ENCODE measurements around the gene TBC1D2.

The TBC1D2 gene

GRCh38 chr9:98255578-98256296 lies at the start of gene TBC1D2:
Gene TBC1D2 (minus strand): TSS chr9:98255649. CDS start chr9:98255541, 108 bp downstream.
- H3K36me3 ChIP-seq (ENCODE audit: insufficient read depth, low read length) = peaks cover under 1% of the 10 kb centered on the region; the same call in 1 of the 2 replicates
- H3K4me1 ChIP-seq (ENCODE audit: control insufficient read depth, insufficient read depth, low read length, unreplicated experiment) = peaks cover 33% of the 10 kb centered on the region
- peaks cover 38% of the 10 kb centered on the region for H3K79me2 ChIP-seq (ENCODE audit: control insufficient read depth, insufficient read depth, low read length, unreplicated experiment)
- peak within 1 kb of the TSS; percentile 90 for H2AFZ ChIP-seq (ENCODE audit: low read length, unreplicated experiment)
- H3K27me3 ChIP-seq (ENCODE audit: insufficient read depth, low read length) = no peaks in the 10 kb centered on the region
- peak within 1 kb of the TSS; percentile 93 for H3K4me3 ChIP-seq (ENCODE audit: low read depth, low read length)
- peak within 1 kb of the TSS; percentile 90 for H3K27ac ChIP-seq (ENCODE audit: low read depth, low read length)

DNA sequence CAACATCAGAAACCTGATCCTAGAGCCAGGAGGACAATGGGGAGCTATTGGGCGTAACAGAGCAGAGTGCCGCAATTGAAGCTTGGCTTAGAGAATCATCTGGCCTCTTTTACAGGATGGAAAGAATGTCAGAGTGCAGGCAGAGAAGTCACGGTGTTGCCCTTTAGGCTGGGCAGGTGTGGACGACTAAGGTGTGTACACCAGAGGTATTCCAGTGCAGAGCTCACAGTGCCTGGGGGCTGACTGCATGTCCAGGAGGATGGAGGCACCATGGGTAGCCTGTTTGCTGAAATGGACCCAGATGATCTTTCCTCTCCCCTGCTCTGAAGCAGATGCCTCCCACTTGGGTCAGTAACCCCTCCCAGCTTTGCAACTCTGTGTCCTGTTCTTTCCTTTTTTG lies 48.9 kb upstream of the TBC1D2 start:
- H3K4me1 ChIP-seq (ENCODE audit: control insufficient read depth, insufficient read depth, low read length, unreplicated experiment) = peaks cover 3% of the 10 kb centered on the region
- H3K36me3 ChIP-seq (ENCODE audit: insufficient read depth, low read length) = no peaks in the 10 kb centered on the region
- no peaks in the 10 kb centered on the region for H3K79me2 ChIP-seq (ENCODE audit: control insufficient read depth, insufficient read depth, low read length, unreplicated experiment)
- no peak overlapping the region for H2AFZ ChIP-seq (ENCODE audit: low read length, unreplicated experiment)
- no peak overlapping the region for H3K4me3 ChIP-seq (ENCODE audit: low read depth, low read length)
- no peaks in the 10 kb centered on the region for H3K27me3 ChIP-seq (ENCODE audit: insufficient read depth, low read length)
- H3K27ac ChIP-seq (ENCODE audit: low read depth, low read length) = no peak overlapping the region

- Histone ChIP-seq H3K4me3 (ENCODE audit: low read depth, low read length) (no peak overlapping the region), H2AFZ (ENCODE audit: low read length, unreplicated experiment) (no peak overlapping the region), H3K4me1 (ENCODE audit: control insufficient read depth, insufficient read depth, low read length, unreplicated experiment) (peaks cover 3% of the 10 kb centered on the region), H3K27me3 (ENCODE audit: insufficient read depth, low read length) (no peaks in the 10 kb centered on the region), H3K27ac (ENCODE audit: low read depth, low read length) (no peak overlapping the region), H3K36me3 (ENCODE audit: insufficient read depth, low read length) (no peaks in the 10 kb centered on the region), H3K79me2 (ENCODE audit: control insufficient read depth, insufficient read depth, low read length, unreplicated experiment) (no peaks in the 10 kb centered on the region)
Measured at GRCh38 chr9:98303633-98304125, 48.2 kb upstream of the TBC1D2 start.

- H3K27ac ChIP-seq (ENCODE audit: low read depth, low read length) = no peak overlapping the region
- no peaks in the 10 kb centered on the region for H3K79me2 ChIP-seq (ENCODE audit: control insufficient read depth, insufficient read depth, low read length, unreplicated experiment)
- H3K4me1 ChIP-seq (ENCODE audit: control insufficient read depth, insufficient read depth, low read length, unreplicated experiment) = peaks cover 3% of the 10 kb centered on the region
- no peaks in the 10 kb centered on the region for H3K36me3 ChIP-seq (ENCODE audit: insufficient read depth, low read length)
- no peaks in the 10 kb centered on the region for H3K27me3 ChIP-seq (ENCODE audit: insufficient read depth, low read length)
- no peak overlapping the region for H3K4me3 ChIP-seq (ENCODE audit: low read depth, low read length)
- H2AFZ ChIP-seq (ENCODE audit: low read length, unreplicated experiment) = no peak overlapping the region
Measured at GRCh38 chr9:98302938-98303632, 47.6 kb upstream of the TBC1D2 start.

DNA sequence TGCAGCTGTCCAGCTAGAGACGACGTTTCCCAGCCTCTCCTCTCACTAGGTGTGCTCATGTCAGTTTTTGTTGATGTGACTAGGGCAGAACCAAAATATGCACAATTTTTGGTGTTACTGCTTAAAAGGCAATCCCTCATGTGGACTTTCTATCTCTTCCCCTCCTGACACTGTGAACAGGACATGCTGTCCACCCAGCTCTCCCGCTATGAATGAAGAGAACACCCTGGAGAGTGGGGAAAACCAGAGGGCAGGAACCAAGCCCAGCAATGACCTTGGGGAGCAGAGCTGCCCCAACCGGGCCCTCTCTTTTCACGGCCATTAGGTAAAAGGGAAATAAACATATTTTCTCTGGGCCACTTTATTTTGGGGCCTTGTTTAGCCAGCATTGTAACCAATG lies 46.7 kb upstream of the TBC1D2 start:
- Histone ChIP-seq H3K27ac (ENCODE audit: low read depth, low read length) (no peak overlapping the region), H2AFZ (ENCODE audit: low read length, unreplicated experiment) (no peak overlapping the region)

GRCh38 chr9:98300611-98301010 lies 45.2 kb upstream of the TBC1D2 start:
- H3K4me3 ChIP-seq (ENCODE audit: low read depth, low read length) = no peak overlapping the region
- H3K4me1 ChIP-seq (ENCODE audit: control insufficient read depth, insufficient read depth, low read length, unreplicated experiment) = peaks cover 3% of the 10 kb centered on the region
- no peaks in the 10 kb centered on the region for H3K27me3 ChIP-seq (ENCODE audit: insufficient read depth, low read length)
- no peak overlapping the region for H3K27ac ChIP-seq (ENCODE audit: low read depth, low read length)
- H2AFZ ChIP-seq (ENCODE audit: low read length, unreplicated experiment) = no peak overlapping the region
- no peaks in the 10 kb centered on the region for H3K36me3 ChIP-seq (ENCODE audit: insufficient read depth, low read length)
- no peaks in the 10 kb centered on the region for H3K79me2 ChIP-seq (ENCODE audit: control insufficient read depth, insufficient read depth, low read length, unreplicated experiment)

More for the DNA sequence above, 46.7 kb upstream of the TBC1D2 start:
- H3K36me3 ChIP-seq (ENCODE audit: insufficient read depth, low read length) = no peaks in the 10 kb centered on the region
- H3K27me3 ChIP-seq (ENCODE audit: insufficient read depth, low read length) = no peaks in the 10 kb centered on the region
- no peak overlapping the region for H3K4me3 ChIP-seq (ENCODE audit: low read depth, low read length)
- no peaks in the 10 kb centered on the region for H3K79me2 ChIP-seq (ENCODE audit: control insufficient read depth, insufficient read depth, low read length, unreplicated experiment)
- H3K4me1 ChIP-seq (ENCODE audit: control insufficient read depth, insufficient read depth, low read length, unreplicated experiment) = peaks cover 3% of the 10 kb centered on the region

- Histone ChIP-seq H2AFZ (ENCODE audit: low read length, unreplicated experiment) (no peak overlapping the region), H3K4me1 (ENCODE audit: control insufficient read depth, insufficient read depth, low read length, unreplicated experiment) (peaks cover 3% of the 10 kb centered on the region), H3K79me2 (ENCODE audit: control insufficient read depth, insufficient read depth, low read length, unreplicated experiment) (no peaks in the 10 kb centered on the region), H3K27ac (ENCODE audit: low read depth, low read length) (no peak overlapping the region), H3K4me3 (ENCODE audit: low read depth, low read length) (no peak overlapping the region), H3K36me3 (ENCODE audit: insufficient read depth, low read length) (no peaks in the 10 kb centered on the region), H3K27me3 (ENCODE audit: insufficient read depth, low read length) (no peaks in the 10 kb centered on the region)
Measured at GRCh38 chr9:98298476-98298875, 43.0 kb upstream of the TBC1D2 start.

DNA sequence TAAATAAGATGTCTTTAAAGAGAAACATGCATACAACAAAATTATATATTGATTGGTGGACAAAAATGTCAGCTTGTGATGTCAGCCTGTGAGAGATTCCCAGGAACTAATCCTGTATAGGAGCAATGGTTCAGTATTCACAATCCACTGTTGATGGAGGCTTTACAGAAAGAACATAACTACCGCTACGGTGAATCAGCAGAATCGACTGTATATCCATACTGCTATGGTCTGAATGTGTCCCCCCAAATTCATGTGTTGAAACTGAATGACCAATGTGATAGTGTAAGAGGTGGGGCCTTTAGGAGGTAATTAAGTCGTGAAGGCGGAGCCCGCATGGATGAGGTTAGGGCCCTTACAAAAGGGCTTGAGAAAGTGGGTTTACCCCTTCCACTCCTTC lies 40.4 kb upstream of the TBC1D2 start:
- no peak overlapping the region for H2AFZ ChIP-seq (ENCODE audit: low read length, unreplicated experiment)
- H3K79me2 ChIP-seq (ENCODE audit: control insufficient read depth, insufficient read depth, low read length, unreplicated experiment) = no peaks in the 10 kb centered on the region
- no peaks in the 10 kb centered on the region for H3K36me3 ChIP-seq (ENCODE audit: insufficient read depth, low read length)
- no peak overlapping the region for H3K4me3 ChIP-seq (ENCODE audit: low read depth, low read length)
- no peaks in the 10 kb centered on the region for H3K4me1 ChIP-seq (ENCODE audit: control insufficient read depth, insufficient read depth, low read length, unreplicated experiment)
- H3K27me3 ChIP-seq (ENCODE audit: insufficient read depth, low read length) = no peaks in the 10 kb centered on the region
- no peak overlapping the region for H3K27ac ChIP-seq (ENCODE audit: low read depth, low read length)

DNA sequence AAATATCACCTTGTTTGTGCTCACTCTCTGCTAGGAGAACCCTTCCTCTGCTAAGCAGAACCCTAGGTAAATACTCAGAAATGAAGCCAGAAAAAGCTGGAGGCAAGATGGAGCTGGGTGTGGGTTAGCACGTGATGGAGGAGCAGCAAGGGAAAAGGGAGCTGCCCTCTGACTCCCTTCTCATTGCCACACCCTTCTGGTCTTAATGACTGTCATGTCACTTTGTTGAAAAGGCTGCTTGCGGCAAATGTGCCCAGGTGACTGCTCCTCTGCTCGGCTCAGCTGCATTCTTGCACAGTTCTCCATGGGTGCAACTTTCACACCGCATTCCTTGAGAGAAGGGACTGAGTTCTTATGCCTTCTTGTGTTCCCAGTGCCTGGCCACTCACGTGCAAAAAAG lies 36.4 kb upstream of the TBC1D2 start:
- H3K4me1 ChIP-seq (ENCODE audit: control insufficient read depth, insufficient read depth, low read length, unreplicated experiment) = no peaks in the 10 kb centered on the region

GRCh38 chr9:98290411-98290810 lies 35.0 kb upstream of the TBC1D2 start:
- H3K27me3 ChIP-seq (ENCODE audit: insufficient read depth, low read length) = no peaks in the 10 kb centered on the region
- H3K4me1 ChIP-seq (ENCODE audit: control insufficient read depth, insufficient read depth, low read length, unreplicated experiment) = no peaks in the 10 kb centered on the region
- H3K36me3 ChIP-seq (ENCODE audit: insufficient read depth, low read length) = no peaks in the 10 kb centered on the region
- H3K27ac ChIP-seq (ENCODE audit: low read depth, low read length) = no peak overlapping the region
- no peak overlapping the region for H2AFZ ChIP-seq (ENCODE audit: low read length, unreplicated experiment)
- no peaks in the 10 kb centered on the region for H3K79me2 ChIP-seq (ENCODE audit: control insufficient read depth, insufficient read depth, low read length, unreplicated experiment)
- no peak overlapping the region for H3K4me3 ChIP-seq (ENCODE audit: low read depth, low read length)

More for the DNA sequence above, 36.4 kb upstream of the TBC1D2 start:
- Histone ChIP-seq H3K4me3 (ENCODE audit: low read depth, low read length) (no peak overlapping the region), H3K36me3 (ENCODE audit: insufficient read depth, low read length) (no peaks in the 10 kb centered on the region), H3K27ac (ENCODE audit: low read depth, low read length) (no peak overlapping the region), H3K27me3 (ENCODE audit: insufficient read depth, low read length) (no peaks in the 10 kb centered on the region), H2AFZ (ENCODE audit: low read length, unreplicated experiment) (no peak overlapping the region), H3K79me2 (ENCODE audit: control insufficient read depth, insufficient read depth, low read length, unreplicated experiment) (no peaks in the 10 kb centered on the region)
